Mucosa of descending colon (tissue), 3 donors: ENCODE data around the gene MGA. TPM values are rescaled to one million over a fixed set of nuclear protein-coding genes. Genes with fewer than 3 reads are reported as not detected.

Experiments
- ATAC-seq: fragments of 200-7000 bp; cut with Tn5 transposase; one replicate; pipeline ENCODE4 v1.9.1; 2020; ENCODE audit warnings: mild to moderate bottlenecking, moderate library complexity
- DNase-seq, 3 donors: peaks; one replicate each; pipeline ENCODE4 v3.0.0-alpha.2; 2020
- H3K36me3 ChIP-seq: fragments of 200-600 bp; one replicate; pipeline ENCODE4 v1.8.0; 2021; ENCODE audit warnings: low read depth, mild to moderate bottlenecking
- H3K4me1 ChIP-seq: fragments of 200-600 bp; one replicate; pipeline ENCODE4 v1.8.0; 2021; ENCODE audit warnings: low read depth, mild to moderate bottlenecking
- H3K4me3 ChIP-seq: fragments of 200-600 bp; one replicate; pipeline ENCODE4 v1.8.0; 2021; ENCODE audit warnings: mild to moderate bottlenecking
- H3K9me3 ChIP-seq: fragments of 200-600 bp; one replicate; pipeline ENCODE4 v1.8.0; 2021; ENCODE audit warnings: mild to moderate bottlenecking
- CTCF ChIP-seq: fragments of 200-600 bp; IDR thresholded peaks from one replicate; pipeline ENCODE4 v1.8.0; 2022; ENCODE audit warnings: antibody characterized with exemption, mild to moderate bottlenecking
- intact Hi-C, 2 donors: fragments of 100-400 bp; cut with DNase I in 1 of 2; cut with micrococcal nuclease in 1 of 2; formaldehyde crosslinking; loops; one replicate each; pipeline versions ENCODE4 v1.11.0 to v1.11.1; 2022; cut with DNase I, micrococcal nuclease
- total RNA-seq, 3 donors: library from RNA; stranded (reverse); fragmentation: NEBNext Ultra II Directional in 2 of 3; extraction: Animal tissue kit (Norgen Biotek cat#: 25700) in 2 of 3; gene quantifications; one replicate each; pipeline versions ENCODE4 v1.2.1 to v1.2.4, GENCODE V29; 2021 to 2023
- donor health status: DM: no; HTN: no; CAD: no; lungs with moderate emphysema.
- donor health status: DM: no; HTN: no; CAD: no.
- donor health status: DM: no; HTN: yes; CAD: no.

MGA gene
- total RNA-seq, 3 donors from 2014 or later = 29.1 to 50.5 (median 29.2) TPM

- Histone ChIP-seq H3K9me3 (no peaks in the 10 kb centered on the region), H3K4me1 (no peaks in the 10 kb centered on the region), H3K4me3 (no peak overlapping the region), H3K36me3 (no peaks in the 10 kb centered on the region)
- intact Hi-C loops = loop anchor here (5.0 kb wide), 2 partner anchors 42 to 257 kb away; partner anchors contain the start of genes MAPKBP1 (in 2 of the 2) and TYRO3 (in 1 of the 2)
- DNase-seq (no peak), ATAC-seq (no peak)
- no peak for TF ChIP-seq CTCF
These were observed 154.3 kb downstream of the MGA start for GRCh38 chr15:41814534-41814933.

- Histone ChIP-seq H3K9me3 (no peaks in the 10 kb centered on the region), H3K36me3 (no peaks in the 10 kb centered on the region), H3K4me1 (no peaks in the 10 kb centered on the region), H3K4me3 (no peak overlapping the region)
- no peak for DNase-seq
- intact Hi-C loops = no loop called here
- no peak for TF ChIP-seq CTCF
- ATAC-seq = no peak
These were observed 156.6 kb downstream of the MGA start for GRCh38 chr15:41816788-41817187.

GRCh38 chr15:41817327-41817726, 157.1 kb downstream of the MGA start:
- DNase-seq = no peak
- H3K4me1 ChIP-seq = no peaks in the 10 kb centered on the region

GRCh38 chr15:41817781-41818180, 157.6 kb downstream of the MGA start:
- ATAC-seq (no peak), DNase-seq (no peak)
- H3K36me3 ChIP-seq = peaks cover 3% of the 10 kb centered on the region
- TF ChIP-seq CTCF = no peak
- H3K9me3 ChIP-seq = no peaks in the 10 kb centered on the region
- no peak overlapping the region for H3K4me3 ChIP-seq
- H3K4me1 ChIP-seq = no peaks in the 10 kb centered on the region
- intact Hi-C loops = no loop called here

More at GRCh38 chr15:41817327-41817726, 157.1 kb downstream of the MGA start:
- Histone ChIP-seq H3K36me3 (no peaks in the 10 kb centered on the region), H3K9me3 (no peaks in the 10 kb centered on the region), H3K4me3 (no peak overlapping the region)
- ATAC-seq = no peak
- intact Hi-C loops = no loop called here
- TF ChIP-seq CTCF = no peak

- H3K36me3 ChIP-seq = peaks cover 3% of the 10 kb centered on the region
- no peak for DNase-seq
- no peaks in the 10 kb centered on the region for H3K4me1 ChIP-seq
- no peak for ATAC-seq
- H3K4me3 ChIP-seq = no peak overlapping the region
- intact Hi-C loops = no loop called here
- H3K9me3 ChIP-seq = no peaks in the 10 kb centered on the region
- TF ChIP-seq CTCF = no peak
These were observed 159.3 kb downstream of the MGA start for GRCh38 chr15:41819455-41820050.
